ENCODE results near the gene RPA1.

The RPA1 gene

DNA sequence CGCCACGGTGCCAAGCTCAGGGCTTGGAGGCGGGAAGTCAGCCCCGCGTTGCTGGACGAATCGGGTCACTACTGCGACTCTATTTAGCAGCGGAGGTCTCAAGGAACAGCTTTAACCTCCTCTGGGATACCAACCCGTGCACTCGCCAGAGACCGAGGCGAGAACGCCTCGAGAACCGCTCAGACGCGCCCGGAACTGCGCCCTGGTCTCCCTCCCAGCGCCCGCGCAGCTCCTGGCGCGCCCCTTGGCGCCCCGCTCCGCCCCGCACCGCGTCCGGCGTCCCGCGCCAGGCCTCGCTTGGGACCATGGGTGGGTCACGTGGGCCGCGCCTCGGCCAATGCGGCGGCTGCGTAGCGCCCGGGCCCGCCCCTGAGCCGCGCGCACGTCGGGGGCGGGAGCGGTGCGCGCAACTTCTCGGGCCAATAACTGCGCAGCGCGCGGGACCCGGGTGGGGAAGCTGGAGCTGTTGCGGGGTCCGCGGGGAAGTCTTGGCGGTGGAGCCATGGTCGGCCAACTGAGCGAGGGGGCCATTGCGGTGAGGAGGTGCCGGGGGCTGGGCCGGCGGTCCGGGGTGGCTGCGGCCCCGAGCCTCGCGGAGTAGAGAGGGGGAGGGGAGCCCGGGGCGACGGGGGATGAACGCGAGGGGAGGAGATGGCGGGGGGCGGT lies at the start of gene RPA1, which contains the start of gene SMYD4:
Gene RPA1, plus strand, starts transcription at position 414 of the 666 bp plus-strand sequence. Its CDS starts 89 bp downstream, at position 503.
Gene SMYD4, minus strand, starts transcription at position 311 of the 666 bp plus-strand sequence. CDS start 1,908 bp downstream, outside the sequence.
- DNase-seq (ENCODE audit: insufficient read length, low spot score) (peak; percentile 95), FAIRE-seq (no peak)
- TF ChIP-seq, protein P1, sequence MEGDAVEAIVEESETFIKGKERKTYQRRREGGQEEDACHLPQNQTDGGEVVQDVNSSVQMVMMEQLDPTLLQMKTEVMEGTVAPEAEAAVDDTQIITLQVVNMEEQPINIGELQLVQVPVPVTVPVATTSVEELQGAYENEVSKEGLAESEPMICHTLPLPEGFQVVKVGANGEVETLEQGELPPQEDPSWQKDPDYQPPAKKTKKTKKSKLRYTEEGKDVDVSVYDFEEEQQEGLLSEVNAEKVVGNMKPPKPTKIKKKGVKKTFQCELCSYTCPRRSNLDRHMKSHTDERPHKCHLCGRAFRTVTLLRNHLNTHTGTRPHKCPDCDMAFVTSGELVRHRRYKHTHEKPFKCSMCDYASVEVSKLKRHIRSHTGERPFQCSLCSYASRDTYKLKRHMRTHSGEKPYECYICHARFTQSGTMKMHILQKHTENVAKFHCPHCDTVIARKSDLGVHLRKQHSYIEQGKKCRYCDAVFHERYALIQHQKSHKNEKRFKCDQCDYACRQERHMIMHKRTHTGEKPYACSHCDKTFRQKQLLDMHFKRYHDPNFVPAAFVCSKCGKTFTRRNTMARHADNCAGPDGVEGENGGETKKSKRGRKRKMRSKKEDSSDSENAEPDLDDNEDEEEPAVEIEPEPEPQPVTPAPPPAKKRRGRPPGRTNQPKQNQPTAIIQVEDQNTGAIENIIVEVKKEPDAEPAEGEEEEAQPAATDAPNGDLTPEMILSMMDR (IDR thresholded peaks at IDR 0.05; ENCODE audit: insufficient read depth, missing control alignments), result no peak

DNA sequence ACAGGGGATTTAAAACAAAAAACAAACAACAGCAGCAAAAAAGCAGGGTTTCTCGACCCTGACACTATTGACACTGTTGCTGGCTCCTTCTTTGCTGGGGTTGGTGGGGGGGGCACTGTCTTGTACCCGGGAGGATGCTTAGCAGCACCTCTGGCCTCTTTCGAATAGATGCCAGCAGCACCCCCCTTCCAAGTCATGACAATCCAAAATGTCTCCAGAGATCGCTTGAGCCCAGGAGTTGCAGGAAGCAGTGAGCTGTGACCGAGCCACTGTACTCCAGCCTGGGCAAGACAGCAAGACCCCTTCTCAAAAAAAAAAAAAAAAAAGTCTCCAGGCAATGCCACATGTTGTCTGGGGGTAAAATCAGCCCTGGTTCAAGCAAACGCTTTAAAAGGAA lies 47.6 kb upstream of the RPA1 start:
- TF ChIP-seq, protein P1 (IDR thresholded peaks at IDR 0.05; ENCODE audit: insufficient read depth, missing control alignments), result no peak
- FAIRE-seq, result no peak

DNA sequence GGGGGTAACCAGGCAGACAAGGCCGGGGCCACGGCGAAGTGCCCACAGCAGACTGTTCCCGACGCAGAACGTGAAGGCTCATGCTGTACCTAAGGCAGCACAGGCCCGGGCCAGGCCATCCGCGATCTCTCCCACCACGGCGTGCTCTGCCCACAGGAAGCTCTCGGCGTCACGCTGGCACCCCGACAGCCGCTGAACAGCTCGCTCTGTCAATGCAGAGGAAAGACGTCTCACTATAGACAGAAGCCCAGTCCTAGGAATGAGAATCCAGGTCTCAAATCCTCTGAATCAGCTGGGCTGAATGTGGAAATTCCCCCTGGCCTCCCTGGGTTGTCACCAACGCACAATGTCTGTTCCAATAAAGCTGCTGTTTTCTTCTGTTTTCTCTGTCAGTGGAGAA lies 46.5 kb upstream of the RPA1 start:
- FAIRE-seq (no peak), DNase-seq (ENCODE audit: insufficient read length, low spot score) (no peak)
- TF ChIP-seq, protein P1 (IDR thresholded peaks at IDR 0.05; ENCODE audit: insufficient read depth, missing control alignments), result no peak

More for the DNA sequence above, 47.6 kb upstream of the RPA1 start:
- DNase-seq (ENCODE audit: insufficient read length, low spot score), result no peak

DNA sequence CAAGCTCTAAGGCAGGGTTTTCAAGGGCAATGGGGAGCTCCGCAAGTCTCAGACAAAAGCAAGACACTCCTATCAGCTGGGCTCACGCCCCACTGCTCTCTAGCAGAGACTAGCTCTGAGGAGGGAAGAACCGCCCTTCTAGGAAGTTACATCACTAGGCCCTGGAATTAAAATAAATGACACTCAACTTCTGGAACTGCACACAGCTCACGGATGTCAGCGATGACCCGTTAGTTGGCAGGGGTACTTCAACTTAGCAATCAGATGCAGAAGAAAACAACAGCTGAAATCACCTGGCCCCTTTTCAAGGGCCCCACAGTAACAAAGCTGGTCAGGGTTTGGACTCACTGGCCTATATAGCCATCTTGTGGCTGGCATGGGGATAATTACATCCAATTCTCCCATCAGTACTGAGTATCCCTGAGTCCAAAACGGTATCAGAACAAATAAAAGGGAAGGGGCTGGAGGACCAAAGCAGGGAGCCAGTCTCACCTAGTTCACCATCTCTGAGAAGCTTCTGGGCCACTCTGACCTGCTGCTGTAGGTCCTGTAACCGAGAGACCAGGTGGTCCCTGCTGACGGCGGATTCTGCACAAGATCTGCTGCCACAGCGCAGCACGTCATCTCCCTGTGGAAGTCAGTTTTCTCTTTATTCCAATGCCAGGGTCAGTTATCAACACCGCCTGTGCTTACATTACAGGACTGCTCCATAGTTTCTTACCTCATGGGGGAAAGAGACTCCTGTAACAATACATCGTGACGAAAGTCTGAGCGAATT lies 45.8 kb upstream of the RPA1 start:
- TF ChIP-seq, protein P1 (IDR thresholded peaks at IDR 0.05; ENCODE audit: insufficient read depth, missing control alignments), result peak; percentile 44
- DNase-seq (ENCODE audit: insufficient read length, low spot score) (no peak), FAIRE-seq (no peak)

DNA sequence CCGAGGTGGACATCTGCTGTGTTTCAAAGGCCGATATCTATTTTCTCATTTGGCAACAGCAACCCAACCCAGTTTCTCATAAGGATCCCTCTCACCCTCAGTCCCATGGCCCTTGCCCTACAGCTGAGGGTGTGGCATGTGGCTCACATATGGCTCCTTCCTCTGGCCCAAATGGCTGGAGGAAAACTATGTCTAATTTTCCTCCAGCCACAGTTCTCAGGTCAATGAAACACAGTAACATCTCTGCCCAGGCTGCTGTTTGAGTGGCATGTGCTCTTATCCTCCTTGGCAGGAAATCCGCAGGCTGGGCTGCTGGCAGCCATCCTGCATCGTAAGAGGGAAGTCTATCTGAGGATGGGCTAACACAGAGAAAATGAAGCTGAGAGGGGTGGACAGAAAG lies 43.9 kb upstream of the RPA1 start:
- TF ChIP-seq, protein P1 (IDR thresholded peaks at IDR 0.05; ENCODE audit: insufficient read depth, missing control alignments), result no peak
- no peak for DNase-seq (ENCODE audit: insufficient read length, low spot score)
- FAIRE-seq, result no peak

DNA sequence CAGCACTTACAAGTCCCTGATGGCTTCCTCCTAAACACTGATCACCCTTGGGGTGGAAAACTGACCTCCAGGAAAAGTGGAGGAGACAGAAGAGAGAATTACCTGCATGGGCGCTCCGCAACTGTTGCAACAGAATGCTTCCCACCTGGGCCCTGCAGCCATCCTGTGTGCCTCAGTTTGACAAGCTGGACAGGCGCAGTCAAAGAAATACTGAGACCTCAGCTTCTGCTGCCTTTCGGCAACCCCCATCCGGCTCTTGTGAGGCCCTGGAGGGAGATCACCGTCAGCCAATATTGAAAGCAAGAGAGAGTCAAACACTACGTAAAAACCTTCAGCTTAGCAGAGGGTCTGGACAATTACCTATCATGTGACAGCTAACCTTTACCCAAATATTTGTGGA lies 43.1 kb upstream of the RPA1 start:
- TF ChIP-seq, protein P1 (IDR thresholded peaks at IDR 0.05; ENCODE audit: insufficient read depth, missing control alignments), result no peak
- DNase-seq (ENCODE audit: insufficient read length, low spot score) (no peak), FAIRE-seq (no peak)

Measured in D721Med (cell line).